Measurements from ENCODE around the gene LFNG.
"Not testable (repeated sequence)": the region's sequence is repeated elsewhere in the genome, so short reads cannot be mapped to it uniquely, and the experiment has no call there.

DNA sequence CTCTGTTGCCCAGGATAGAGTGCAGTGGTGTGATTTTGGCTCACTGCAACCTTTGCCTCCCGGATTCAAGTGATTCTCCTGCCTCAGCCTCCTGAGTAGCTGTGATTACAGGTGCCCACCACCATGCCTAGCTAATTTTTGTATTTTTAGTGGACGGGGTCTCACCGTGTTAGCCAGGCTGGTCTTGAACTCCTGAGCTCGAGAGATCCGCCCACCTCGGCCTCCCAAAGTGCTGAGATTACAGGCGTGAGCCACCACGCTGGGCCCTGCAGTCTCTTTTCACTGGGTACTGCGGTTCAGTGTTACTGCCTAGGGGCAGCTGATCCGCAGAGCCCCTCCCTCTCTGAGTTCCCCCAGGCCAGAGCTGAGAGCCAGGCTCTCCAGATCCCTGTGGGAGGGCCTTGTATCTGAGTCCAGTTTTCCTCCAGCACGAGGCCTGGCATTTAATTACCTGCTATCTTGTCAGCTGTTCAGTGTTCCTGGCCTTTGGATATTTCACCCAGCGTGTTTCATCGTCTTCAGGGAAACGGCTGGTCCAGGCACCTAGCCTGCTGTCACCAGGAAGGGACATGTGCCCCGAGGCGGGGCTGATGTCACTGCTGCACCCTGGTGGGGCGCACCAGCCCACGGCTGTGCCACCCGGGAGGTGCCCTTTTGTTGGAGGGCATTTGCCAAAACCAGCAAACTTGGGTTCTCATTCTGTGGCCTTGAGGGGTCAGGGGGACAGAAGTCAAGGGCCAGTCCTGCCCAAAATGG is 16.5 kb downstream of the LFNG start:
- not testable (repeated sequence) for TF ChIP-seq EZH2, EZH2phosphoT487 (IDR thresholded peaks at IDR 0.05)
- TF ChIP-seq, protein P1, sequence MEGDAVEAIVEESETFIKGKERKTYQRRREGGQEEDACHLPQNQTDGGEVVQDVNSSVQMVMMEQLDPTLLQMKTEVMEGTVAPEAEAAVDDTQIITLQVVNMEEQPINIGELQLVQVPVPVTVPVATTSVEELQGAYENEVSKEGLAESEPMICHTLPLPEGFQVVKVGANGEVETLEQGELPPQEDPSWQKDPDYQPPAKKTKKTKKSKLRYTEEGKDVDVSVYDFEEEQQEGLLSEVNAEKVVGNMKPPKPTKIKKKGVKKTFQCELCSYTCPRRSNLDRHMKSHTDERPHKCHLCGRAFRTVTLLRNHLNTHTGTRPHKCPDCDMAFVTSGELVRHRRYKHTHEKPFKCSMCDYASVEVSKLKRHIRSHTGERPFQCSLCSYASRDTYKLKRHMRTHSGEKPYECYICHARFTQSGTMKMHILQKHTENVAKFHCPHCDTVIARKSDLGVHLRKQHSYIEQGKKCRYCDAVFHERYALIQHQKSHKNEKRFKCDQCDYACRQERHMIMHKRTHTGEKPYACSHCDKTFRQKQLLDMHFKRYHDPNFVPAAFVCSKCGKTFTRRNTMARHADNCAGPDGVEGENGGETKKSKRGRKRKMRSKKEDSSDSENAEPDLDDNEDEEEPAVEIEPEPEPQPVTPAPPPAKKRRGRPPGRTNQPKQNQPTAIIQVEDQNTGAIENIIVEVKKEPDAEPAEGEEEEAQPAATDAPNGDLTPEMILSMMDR (IDR thresholded peaks at IDR 0.05): not testable (repeated sequence)

Measured in neural progenitor cell (in vitro differentiated cells).